Nephron progenitor cell (in vitro differentiated cells): Measurements from ENCODE around the gene RRP8.

Experiments
- DNase-seq: peaks from one replicate; pipeline ENCODE4 v3.0.0; 2021
- H3K27ac Mint-ChIP-seq: 2 replicates; pipeline ENCODE4 v1.8.0; 2021; ENCODE audit warnings: mild to moderate bottlenecking, moderate library complexity, mixed read lengths
- H3K27me3 Mint-ChIP-seq: 2 replicates; pipeline ENCODE4 v1.8.0; 2021; ENCODE audit warnings: mild to moderate bottlenecking, low read depth, mixed read lengths; ENCODE audit not compliant: poor library complexity
- H3K36me3 Mint-ChIP-seq: 2 replicates; pipeline ENCODE4 v1.8.0; 2021; ENCODE audit warnings: low read depth, mixed read lengths
- H3K4me1 Mint-ChIP-seq: 2 replicates; pipeline ENCODE4 v1.8.0; 2021; ENCODE audit warnings: mixed read lengths
- H3K4me3 Mint-ChIP-seq: 2 replicates; pipeline ENCODE4 v1.8.0; 2021; ENCODE audit warnings: mild to moderate bottlenecking, moderate library complexity, mixed read lengths
- H3K9me3 Mint-ChIP-seq: 2 replicates; pipeline ENCODE4 v1.8.0; 2021; ENCODE audit warnings: mild to moderate bottlenecking, moderate library complexity, mixed read lengths
- TF ChIP-seq, protein P1 (sequence below): fragments of 200-600 bp; sonication (generic); IDR thresholded peaks from 2 replicates; pipeline ENCODE4 v1.5.0; 2021; ENCODE audit warnings: antibody characterized with exemption

Gene RRP8

DNA sequence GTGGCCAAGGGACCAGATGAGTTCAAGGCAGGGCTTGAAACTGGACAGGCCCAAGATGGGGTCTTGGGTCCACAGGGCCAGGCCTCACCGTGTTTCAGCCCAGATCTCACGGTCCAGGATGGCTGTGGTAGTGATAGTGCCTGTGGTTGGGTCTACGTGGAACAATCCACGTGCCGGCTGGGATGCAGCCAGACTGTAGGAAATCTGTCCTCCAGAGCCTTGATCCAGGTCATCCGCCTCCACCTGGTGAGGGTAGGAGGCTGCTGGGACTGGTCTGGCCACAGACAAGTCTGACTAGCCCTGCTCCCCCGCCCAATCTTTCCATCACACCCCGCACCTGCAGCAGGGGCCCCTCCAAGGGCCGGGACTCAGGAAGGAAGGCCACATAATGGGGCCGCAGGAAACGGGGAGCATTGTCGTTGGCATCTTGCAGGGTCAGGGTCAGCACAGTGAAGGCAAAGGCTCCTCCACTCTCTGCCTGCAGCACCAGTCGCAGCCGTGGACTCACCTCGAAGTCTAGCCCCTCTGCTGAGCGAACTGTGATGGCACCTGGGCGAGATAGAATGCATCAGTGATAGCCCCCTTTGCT is 22.5 kb upstream of the RRP8 start:
- Mint-ChIP-seq H3K4me1 (no peaks in the 10 kb centered on the region), H3K4me3 (no peak overlapping the region), H3K27me3 (peaks cover 17% of the 10 kb centered on the region), H3K36me3 (peaks cover 53% of the 10 kb centered on the region), H3K27ac (no peak overlapping the region), H3K9me3 (no peaks in the 10 kb centered on the region)
- no peak for DNase-seq
- TF ChIP-seq, protein P1, sequence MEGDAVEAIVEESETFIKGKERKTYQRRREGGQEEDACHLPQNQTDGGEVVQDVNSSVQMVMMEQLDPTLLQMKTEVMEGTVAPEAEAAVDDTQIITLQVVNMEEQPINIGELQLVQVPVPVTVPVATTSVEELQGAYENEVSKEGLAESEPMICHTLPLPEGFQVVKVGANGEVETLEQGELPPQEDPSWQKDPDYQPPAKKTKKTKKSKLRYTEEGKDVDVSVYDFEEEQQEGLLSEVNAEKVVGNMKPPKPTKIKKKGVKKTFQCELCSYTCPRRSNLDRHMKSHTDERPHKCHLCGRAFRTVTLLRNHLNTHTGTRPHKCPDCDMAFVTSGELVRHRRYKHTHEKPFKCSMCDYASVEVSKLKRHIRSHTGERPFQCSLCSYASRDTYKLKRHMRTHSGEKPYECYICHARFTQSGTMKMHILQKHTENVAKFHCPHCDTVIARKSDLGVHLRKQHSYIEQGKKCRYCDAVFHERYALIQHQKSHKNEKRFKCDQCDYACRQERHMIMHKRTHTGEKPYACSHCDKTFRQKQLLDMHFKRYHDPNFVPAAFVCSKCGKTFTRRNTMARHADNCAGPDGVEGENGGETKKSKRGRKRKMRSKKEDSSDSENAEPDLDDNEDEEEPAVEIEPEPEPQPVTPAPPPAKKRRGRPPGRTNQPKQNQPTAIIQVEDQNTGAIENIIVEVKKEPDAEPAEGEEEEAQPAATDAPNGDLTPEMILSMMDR, result no peak

DNA sequence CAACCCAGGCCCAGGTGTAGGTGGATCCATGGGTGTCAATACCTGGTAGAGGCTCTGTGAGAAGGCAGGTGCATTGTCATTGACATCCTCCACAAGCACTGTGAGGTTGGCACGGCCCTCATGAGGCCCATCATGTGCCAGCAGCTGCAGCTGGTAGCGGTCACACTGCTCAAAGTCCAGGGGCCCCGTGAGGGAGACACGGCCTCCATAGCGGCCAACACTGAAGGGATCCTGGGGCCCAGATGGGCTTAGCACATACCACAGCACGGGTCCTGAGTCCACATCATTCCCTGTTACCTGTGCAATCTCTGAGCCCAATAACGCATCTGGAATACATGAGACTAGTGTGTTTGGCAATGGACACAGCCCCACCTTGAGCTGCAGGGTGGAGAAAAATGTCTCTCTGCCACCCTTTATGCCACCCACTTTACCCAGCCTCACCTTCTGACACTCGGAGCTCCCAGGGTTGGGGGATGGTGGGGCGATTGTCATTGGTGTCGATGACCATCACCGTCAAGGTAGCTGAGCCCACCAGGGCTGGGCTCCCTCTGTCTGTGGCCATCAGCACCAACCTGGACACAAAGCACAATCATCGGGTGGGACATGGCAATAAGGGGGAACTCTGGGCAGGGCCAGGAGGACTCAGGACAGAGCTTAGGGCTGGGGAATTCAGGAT is 21.9 kb upstream of the RRP8 start:
- Mint-ChIP-seq H3K36me3 (peaks cover 48% of the 10 kb centered on the region), H3K27ac (no peak overlapping the region), H3K4me3 (no peak overlapping the region), H3K4me1 (no peaks in the 10 kb centered on the region), H3K27me3 (peaks cover 12% of the 10 kb centered on the region), H3K9me3 (no peaks in the 10 kb centered on the region)
- TF ChIP-seq, protein P1, result no peak
- DNase-seq, result no peak

DNA sequence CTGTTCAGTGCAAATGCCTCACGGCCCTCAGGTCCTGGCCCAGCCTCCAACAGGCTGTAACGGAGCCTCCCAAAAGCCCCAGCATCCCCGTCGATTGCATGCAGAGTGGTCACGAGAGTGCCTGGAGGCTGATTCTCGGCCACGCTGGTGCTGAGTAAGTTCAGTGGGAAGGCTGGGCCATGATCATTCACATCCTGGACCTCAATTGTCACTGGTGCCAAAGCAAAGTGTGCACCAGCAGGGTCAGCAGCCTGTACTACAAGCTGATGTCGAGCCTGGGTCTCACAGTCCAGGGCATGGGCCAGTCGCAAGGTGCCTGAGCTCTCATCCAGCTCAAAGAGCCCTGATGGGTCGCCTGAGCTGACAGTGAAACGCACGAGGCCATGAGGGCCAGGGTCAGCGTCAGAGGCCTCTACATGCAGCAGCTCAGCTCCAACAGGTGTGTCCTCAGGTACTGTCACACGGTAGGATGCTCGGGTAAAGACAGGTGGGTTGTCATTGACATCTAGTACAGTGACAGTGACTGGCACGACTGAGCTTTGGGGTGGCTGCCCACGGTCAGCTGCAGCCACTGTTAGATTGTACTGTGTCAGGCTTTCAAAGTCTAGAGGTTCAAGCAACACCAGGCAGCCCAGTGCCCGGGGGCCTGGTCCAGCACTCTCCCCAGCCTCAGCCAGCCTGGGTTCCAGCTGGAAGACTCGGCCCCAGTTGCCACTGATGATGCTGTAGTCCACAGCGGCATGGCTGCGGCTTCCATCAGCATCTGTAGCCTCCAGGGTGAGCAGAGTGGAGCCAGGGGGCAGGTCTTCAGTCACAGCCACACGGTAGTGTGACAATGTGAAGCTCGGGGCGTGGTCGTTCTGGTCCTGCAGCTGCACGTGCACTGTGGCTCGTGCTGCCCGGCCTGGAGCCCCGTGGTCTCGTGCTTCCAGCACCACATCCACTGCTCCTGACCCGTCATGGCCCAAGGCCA is 20.3 kb upstream of the RRP8 start:
- DNase-seq, result no peak
- H3K4me3 Mint-ChIP-seq, result no peak overlapping the region
- TF ChIP-seq, protein P1, result no peak
- H3K27ac Mint-ChIP-seq, result no peak overlapping the region
- H3K36me3 Mint-ChIP-seq, result peaks cover 34% of the 10 kb centered on the region
- no peaks in the 10 kb centered on the region for H3K9me3 Mint-ChIP-seq
- H3K4me1 Mint-ChIP-seq, result no peaks in the 10 kb centered on the region
- H3K27me3 Mint-ChIP-seq, result peaks cover 6% of the 10 kb centered on the region

GRCh38 chr11:6622261-6623171 is 19.1 kb upstream of the RRP8 start:
- Mint-ChIP-seq H3K4me3 (no peak overlapping the region), H3K36me3 (peaks cover 23% of the 10 kb centered on the region), H3K27me3 (no peaks in the 10 kb centered on the region), H3K4me1 (no peaks in the 10 kb centered on the region), H3K27ac (no peak overlapping the region), H3K9me3 (no peaks in the 10 kb centered on the region)
- DNase-seq, result no peak
- TF ChIP-seq, protein P1, result no peak

- H3K9me3 Mint-ChIP-seq, result no peaks in the 10 kb centered on the region
- peaks cover 18% of the 10 kb centered on the region for H3K36me3 Mint-ChIP-seq
- peak overlapping the region; percentile 27 for H3K27ac Mint-ChIP-seq
- no peak for DNase-seq
- H3K4me1 Mint-ChIP-seq, result no peaks in the 10 kb centered on the region
- H3K4me3 Mint-ChIP-seq, result no peak overlapping the region
- TF ChIP-seq, protein P1, result no peak
- H3K27me3 Mint-ChIP-seq, result no peaks in the 10 kb centered on the region
Measured at GRCh38 chr11:6621711-6622211, 18.3 kb upstream of the RRP8 start.
